Measurements from ENCODE around the gene HES3.
A peak's percentile ranks its signal among the peaks of the same experiment; 100 is the strongest.
"Not testable (repeated sequence)": the region's sequence is repeated elsewhere in the genome, so short reads cannot be mapped to it uniquely, and the experiment has no call there.

The HES3 gene

GRCh38 chr1:6243993-6244392 is at the start of gene HES3:
Gene HES3 (plus strand): TSS chr1:6244179. CDS start chr1:6244366, 187 bp downstream.
- no peak for DNase-seq

DNA sequence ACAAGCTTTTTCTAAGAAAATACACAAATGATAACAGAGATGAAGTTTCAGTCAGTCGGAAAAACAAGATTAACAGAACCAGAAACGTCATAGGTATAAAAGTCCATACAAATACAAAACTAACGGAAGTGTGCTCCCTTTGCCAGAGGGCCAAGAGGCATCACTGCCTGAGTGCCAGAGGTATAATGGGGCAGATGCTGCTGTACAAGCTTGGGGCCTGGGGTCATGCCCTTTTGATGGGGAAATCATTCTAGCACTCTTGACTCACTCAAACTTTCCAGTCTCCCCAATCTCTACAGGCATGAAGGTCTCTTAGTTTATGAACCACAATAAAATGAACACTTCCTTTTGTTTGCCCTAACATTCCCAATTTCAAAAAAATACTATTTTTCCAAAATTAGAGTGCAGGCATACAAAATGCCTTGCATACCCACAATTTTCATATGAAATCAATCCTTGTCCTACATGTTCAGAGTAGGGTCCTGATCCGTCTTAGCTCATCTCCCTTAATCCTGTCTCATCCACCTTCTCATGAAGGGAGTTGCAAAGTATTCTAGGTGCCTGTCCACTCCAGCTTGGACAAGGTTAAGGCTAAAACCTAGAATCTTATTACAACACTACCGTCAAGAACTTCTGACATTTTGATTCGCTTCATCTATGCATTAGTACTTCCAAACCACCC is 46.1 kb upstream of the HES3 start:
- DNase-seq = no peak

DNA sequence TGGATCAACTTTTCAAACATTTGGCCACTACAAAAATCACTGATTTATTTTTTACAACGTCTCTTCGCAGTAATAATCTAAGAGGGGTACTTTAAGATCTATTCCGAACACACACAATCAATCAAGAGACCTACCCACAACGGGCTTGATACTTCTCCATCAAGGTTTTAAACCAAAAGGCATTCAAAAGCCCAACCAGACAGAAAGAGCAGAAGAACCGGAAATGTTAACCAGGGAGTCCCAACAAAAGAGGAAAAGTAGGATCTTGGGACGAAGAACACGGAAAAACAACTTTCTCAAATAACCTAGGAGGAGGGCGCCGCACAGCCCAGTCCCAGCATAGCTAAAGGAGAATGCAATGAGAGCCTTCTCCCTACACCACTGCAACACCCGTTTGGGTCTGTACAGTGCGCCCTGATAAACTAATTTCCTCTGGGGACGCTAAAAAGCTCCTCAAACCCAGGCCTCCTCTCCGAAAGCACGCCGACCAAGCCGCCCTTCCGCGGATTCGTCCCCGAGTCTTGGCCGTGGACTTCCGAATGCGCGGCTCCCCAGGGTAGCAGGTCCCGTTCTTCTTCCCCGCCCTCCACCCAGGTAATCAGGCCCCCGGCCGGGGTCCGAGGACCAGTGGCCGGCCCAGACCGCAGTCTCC is 45.2 kb upstream of the HES3 start:
- no peak for DNase-seq

- peak; percentile 61 for DNase-seq
Observed at GRCh38 chr1:6199298-6200187, 44.4 kb upstream of the HES3 start, which contains the start of gene RPL22. Gene RPL22 (minus strand): TSS chr1:6199595. CDS start chr1:6199573, 22 bp downstream.

DNA sequence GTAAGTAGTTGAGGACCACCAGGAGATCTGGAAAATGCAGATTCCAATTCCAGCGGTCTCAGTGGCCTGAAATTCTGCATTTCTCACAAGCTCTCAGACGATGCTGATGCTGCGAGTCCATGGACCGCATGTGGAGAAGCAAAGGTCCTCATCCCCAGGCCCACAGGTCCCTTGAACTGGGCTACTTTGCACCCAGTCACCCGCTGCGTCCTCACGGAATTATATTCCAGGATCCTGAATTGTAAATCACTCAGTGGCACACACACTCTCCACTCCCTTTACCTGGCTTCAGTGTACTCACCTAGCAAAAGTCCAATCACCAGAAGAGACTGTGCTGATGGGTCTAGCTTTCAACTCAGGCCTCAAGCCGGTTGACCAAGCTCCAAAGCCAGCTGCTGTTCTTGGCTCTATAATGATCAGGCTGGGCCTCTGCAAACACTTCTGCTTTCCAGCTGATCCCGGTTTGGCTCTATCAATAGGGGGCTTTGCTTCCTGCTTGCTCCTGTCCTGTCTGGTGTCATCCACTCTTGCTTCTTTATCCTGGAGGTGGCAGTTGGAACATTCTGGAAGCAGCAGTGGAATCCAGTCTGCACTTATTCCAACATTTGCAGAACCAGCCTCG is 43.7 kb upstream of the HES3 start:
- no peak for DNase-seq

DNA sequence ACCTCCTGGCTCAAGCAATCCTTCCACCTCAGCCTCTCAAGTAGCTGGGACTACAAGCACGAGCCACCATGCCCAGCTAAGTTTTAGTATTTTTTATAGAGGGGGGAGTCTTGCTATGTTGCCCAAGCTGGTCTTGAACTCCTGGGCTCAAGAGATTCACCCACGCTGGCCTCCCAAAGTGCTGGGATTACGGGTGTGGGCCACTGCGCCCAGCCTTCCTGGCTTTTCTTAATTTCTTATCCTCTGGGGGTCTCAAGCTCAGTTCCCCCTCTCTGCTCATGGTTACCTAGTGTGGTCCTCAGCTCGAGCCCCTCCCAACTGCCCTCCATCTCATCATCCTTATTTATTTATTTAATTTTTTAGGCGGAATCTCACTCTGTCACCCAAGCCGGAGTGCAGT is 41.7 kb upstream of the HES3 start:
- DNase-seq = no peak

DNA sequence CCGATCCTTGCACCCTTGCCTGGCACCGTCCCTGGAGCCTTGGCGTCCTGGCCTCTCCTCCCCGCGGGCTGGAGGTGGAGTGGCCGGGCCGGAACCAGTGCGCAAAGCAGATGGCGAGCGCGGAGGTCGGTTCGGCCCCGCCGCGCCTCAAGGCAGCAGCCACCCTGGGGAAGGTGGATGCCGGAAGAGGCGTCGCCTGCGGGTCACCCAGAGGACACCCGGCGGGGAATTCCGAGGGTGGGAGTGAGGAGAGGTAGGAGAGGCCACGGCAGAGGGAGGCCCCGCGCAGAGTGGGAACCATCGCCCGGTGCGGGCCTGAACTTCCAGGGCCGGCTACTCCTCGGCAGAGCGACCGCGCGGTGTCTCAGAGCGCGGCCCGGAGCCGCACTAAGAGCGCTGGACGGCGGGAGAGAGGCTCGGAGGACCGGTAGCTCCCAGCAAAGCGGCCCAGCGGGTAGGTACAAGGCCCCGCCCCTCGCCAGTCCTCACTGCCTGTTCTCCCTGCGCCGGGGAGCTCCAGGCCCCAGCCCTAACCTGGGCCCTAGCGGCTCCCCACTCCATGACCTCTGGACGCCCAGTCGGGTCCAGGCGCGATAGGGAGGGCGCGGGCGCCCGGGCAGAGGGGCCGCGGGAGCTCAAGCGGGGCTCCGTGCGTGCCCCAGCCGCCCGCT is 38.0 kb upstream of the HES3 start, which contains the start of gene RNF207:
RNF207 (plus strand) TSS at position 271 of the 671 bp plus-strand sequence. CDS start 417 bp downstream, outside the sequence.
- DNase-seq = no peak

- no peak for DNase-seq
Observed at GRCh38 chr1:6206520-6206855, 37.5 kb upstream of the HES3 start.

DNA sequence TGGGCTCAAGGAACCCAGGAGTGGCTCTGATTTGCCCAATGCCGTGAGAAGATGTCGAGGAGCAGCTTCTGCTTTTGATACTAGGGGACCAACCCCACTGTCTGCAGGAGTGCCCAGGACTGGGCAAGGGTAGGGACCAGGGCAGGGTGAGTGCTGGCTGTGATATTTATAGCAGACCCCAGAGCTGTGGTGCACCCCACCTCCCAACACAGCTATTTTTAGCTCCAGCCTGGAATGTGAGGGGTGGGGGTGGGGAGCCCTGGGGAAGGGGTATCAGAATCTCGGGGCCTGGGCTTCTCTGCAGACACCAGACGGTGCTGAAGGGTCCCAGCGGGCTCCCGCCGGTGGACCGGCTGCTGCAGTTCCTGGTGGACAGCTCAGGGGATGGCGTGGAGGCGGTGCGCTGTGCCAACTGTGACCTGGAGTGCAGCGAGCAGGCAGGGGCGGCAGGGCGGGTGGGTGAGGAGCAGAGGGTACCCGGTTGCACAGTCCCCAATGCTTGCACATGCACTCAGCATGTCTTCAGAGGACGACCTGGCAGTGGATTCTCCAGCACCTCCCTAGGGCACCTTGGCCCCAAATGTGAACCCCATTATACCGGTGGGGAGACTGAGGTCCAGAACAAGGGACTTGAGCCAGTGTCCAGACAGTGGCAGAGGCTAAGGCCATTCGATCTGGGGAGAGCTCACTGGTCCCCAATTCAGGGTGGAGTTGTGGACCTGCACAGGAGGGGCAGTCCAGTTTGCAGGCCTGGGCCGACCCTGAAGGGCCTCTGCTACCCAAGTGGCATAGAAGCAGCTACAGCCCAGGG is 36.7 kb upstream of the HES3 start:
- no peak for DNase-seq

DNA sequence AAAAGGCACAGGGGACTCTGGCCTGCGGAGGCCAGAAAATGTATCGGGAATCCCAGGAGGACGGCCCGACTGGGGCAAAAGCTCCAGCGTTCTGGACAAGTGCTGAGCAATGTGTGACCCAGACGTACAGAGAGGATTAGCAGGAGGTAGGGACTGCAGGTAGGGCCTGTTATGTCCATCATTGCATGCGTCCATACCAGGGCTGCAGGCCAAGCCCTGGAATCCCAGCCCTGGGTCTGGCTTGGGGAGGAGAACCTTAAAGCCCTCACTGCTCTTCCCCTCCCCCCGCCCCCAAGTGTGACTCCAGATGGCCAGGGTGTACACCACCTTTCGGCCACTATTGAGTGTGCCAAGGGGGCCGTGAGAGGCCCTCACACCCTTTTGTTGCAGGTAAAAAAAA is 36.1 kb upstream of the HES3 start:
- DNase-seq = no peak

- no peak for DNase-seq
Observed at GRCh38 chr1:6208723-6209660, 35.0 kb upstream of the HES3 start.

DNA sequence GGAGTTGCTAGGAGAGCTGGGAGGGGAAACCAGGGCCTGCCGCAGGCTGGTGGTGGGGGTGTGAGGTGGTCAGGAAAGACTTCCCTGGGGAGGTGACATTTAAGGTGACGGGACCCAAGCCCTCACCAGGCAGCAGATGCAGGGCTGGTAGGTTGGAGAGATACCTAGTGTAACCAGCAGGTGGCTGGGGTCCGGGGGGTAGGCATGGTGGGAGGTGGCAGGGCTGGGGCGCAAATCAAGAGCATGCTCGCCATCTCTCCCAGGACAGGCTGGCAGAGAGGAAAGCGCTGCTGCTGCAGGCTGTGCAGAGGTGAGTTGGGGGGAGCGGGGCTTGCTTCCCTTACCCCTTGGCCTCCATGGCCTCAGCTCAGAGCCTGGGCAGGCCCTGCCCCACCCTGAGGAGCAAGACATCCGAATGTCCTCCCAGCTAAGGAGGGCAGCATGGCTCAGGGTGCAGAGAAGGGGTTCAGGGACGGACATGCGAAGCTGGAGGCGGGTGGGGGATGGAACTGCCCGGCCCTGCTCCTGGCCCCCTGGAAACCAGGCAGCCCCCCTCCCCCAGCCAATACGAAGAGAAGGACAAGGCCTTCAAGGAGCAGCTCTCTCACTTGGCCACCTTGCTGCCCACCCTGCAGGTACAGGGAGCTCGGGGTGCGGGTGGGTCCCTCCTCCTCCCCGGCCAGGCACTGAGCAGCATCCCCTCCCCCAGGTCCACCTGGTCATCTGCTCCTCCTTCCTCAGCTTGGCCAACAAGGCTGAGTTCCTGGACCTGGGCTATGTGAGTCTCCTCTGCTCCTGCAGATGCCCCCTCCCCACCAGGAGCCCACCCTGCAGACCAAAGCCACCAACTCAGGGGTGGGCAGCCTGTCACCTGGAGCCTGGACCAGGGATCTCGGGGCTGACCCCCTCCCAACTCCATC is 34.1 kb upstream of the HES3 start:
- DNase-seq = no peak

DNA sequence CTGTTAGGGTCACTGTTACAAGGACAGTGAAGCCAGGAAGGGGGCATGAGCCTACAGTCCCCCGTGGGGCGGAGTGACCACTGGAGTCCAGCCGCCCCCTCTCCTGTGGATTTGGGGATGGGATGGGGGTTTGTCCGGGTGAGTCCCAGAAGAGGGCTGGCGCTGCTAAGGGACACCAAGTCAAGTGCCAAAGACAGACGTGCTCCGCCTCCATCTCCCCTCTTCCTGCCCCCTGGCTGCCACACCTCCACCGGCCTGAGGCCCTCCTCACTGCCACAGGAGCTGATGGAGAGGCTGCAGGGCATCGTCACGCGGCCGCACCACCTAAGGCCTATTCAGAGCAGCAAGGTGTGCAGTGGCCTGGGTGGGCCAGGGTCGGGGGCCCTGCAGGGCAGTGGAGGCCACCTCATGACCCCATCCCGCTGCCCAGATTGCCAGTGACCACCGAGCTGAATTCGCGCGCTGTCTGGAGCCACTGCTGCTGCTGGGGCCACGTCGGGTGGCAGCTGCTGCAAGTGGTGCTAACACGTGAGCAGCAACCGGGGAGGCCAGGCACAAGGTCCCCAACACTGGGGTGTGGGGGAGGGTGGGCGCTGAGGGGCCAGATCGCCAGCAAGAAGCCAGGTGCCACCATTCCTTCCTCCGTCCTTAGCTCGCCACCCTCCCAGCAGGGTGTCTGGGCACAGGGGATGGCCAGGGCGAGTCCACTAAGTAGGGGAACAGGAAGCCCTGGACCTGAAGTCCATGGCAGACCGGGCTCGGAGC is 33.2 kb upstream of the HES3 start:
- no peak for DNase-seq

- no peak for DNase-seq
Observed at GRCh38 chr1:6211731-6212130, 32.2 kb upstream of the HES3 start.

- no peak for DNase-seq
Observed at GRCh38 chr1:6212193-6212959, 31.6 kb upstream of the HES3 start.

DNA sequence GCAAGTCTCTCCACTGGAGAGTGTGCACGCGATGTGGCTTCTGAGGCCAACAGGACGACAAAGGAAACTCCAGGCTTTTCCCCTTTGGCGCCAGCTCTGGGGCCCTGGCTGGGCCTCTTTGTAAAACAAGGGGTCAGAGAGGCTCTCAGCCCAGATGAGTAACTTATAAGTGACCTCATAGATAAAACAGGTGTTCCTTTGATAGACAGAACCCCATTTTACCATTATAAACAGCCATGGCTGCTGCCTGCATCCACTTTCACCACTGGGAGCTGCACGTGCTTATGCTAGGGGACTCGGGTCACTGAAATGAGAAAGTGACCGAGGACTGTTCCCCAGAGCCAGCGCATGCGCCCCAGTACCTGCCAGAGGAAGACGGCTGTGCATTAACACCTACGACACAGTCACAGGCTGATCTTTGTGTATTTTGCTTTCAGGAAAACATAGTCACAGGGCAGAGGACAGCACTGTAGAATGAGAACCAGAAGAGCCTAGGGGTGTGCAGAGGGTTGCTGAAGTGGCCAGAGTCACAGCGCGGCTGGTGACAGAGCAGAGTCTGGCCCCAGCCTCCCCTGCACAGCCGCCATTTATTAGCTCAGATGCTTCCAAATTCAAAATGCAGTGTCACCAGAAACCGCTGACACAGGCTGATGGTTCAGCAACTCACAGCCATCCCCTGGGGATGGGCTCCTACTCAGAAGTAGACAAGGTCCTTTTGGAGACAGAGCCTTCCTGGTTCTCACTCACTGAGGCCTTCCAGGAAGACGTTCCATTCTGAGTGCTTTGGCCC is 25.4 kb upstream of the HES3 start:
- DNase-seq = no peak

- not testable (repeated sequence) for DNase-seq
Observed at GRCh38 chr1:6219641-6220040, 24.3 kb upstream of the HES3 start.
